Liver (tissue), 9 donors: ENCODE data around the gene PACS1. TPM values are rescaled to one million over a fixed set of nuclear protein-coding genes. Genes with fewer than 3 reads are reported as not detected.

Source experiments
- DNase-seq: peaks from one replicate; pipeline ENCODE4 v3.0.0-alpha.2; 2017; ENCODE audit warnings: low spot score
- H3K27ac ChIP-seq, 2 donors: one replicate each; pipeline ENCODE4 v1.7.0; 2013; ENCODE audit warnings: inconsistent platforms in 2 of 2, low read length in 2 of 2, control low read depth in 1 of 2, low read depth in 1 of 2, mild to moderate bottlenecking in 1 of 2
- H3K27me3 ChIP-seq, 4 donors: one replicate each; pipeline versions ENCODE4 v1.6.1 to v1.7.0; 2013; ENCODE audit warnings: low read length in 3 of 4, inconsistent platforms in 1 of 4, mild to moderate bottlenecking in 1 of 4, moderate library complexity in 1 of 4; ENCODE audit not compliant: control insufficient read depth in 4 of 4, insufficient read depth in 4 of 4
- H3K36me3 ChIP-seq, 4 donors: one replicate each; pipeline versions ENCODE4 v1.6.1 to v1.7.0; 2013; ENCODE audit warnings: low read length in 3 of 4, mild to moderate bottlenecking in 3 of 4, low read depth in 1 of 4, moderate library complexity in 1 of 4; ENCODE audit not compliant: control insufficient read depth in 4 of 4, insufficient read depth in 3 of 4
- H3K4me1 ChIP-seq, 4 donors: one replicate each; pipeline versions ENCODE4 v1.6.1 to v1.7.0; 2013; ENCODE audit warnings: low read length in 3 of 4, mild to moderate bottlenecking in 3 of 4, moderate library complexity in 1 of 4; ENCODE audit not compliant: control insufficient read depth in 4 of 4, insufficient read depth in 4 of 4
- H3K4me3 ChIP-seq, 3 donors: one replicate each; pipeline versions ENCODE4 v1.6.1 to v1.7.0; 2013; ENCODE audit warnings: low read length in 3 of 3, control low read depth in 1 of 3, low read depth in 1 of 3, mild to moderate bottlenecking in 1 of 3
- H3K9ac ChIP-seq, 2 donors: one replicate each; pipeline ENCODE4 v1.7.0; 2013; ENCODE audit warnings: low read length in 2 of 2, mild to moderate bottlenecking in 2 of 2, moderate library complexity in 2 of 2, control low read depth in 1 of 2, low read depth in 1 of 2
- H3K9me3 ChIP-seq, 4 donors: one replicate each; pipeline versions ENCODE4 v1.6.1 to v1.7.0; 2013; ENCODE audit warnings: low read length in 3 of 4; ENCODE audit not compliant: control insufficient read depth in 4 of 4
- FOXA1 ChIP-seq: IDR thresholded peaks from 2 replicates; pipeline ENCODE4 v1.6.1; 2016; ENCODE audit warnings: antibody characterized with exemption
- GABPA ChIP-seq, 2 donors: IDR thresholded peaks in 1 of 2; conservative IDR thresholded peaks in 1 of 2; 2 replicates each; pipeline ENCODE4 v1.6.1; 2016; ENCODE audit warnings: antibody characterized with exemption in 2 of 2, mild to moderate bottlenecking in 1 of 2, moderate library complexity in 1 of 2
- HNF4G ChIP-seq: IDR thresholded peaks from 2 replicates; pipeline ENCODE4 v1.6.1; 2016; ENCODE audit warnings: antibody characterized with exemption
- NR2F2 ChIP-seq: IDR thresholded peaks from 2 replicates; pipeline ENCODE4 v1.6.1; 2016; ENCODE audit warnings: antibody characterized with exemption
- RAD21 ChIP-seq, 2 donors: IDR thresholded peaks; 2 replicates each; pipeline ENCODE4 v1.6.1; 2016; ENCODE audit warnings: antibody characterized with exemption in 2 of 2, mild to moderate bottlenecking in 2 of 2
- RXRA ChIP-seq, 2 donors: IDR thresholded peaks; 2 replicates each; pipeline ENCODE4 v1.6.1; 2017 to 2018; ENCODE audit warnings: antibody characterized with exemption in 2 of 2, mild to moderate bottlenecking in 1 of 2
- SP1 ChIP-seq: IDR thresholded peaks from 2 replicates; pipeline ENCODE4 v1.6.1; 2018; ENCODE audit warnings: antibody characterized with exemption, mild to moderate bottlenecking
- TAF1 ChIP-seq: conservative IDR thresholded peaks from 2 replicates; pipeline ENCODE4 v1.6.1; 2016; ENCODE audit warnings: antibody characterized with exemption, mild to moderate bottlenecking
- YY1 ChIP-seq: IDR thresholded peaks from 2 replicates; pipeline ENCODE4 v1.6.1; 2016; ENCODE audit warnings: antibody characterized with exemption, mild to moderate bottlenecking
- WGBS: extraction: QIAGEN DNeasy Blood & Tissue Kit; methylation state at CpG from one replicate; pipeline ENCODE4 v1.1.7; 2013; 5-methylcytosine and 5-hydroxymethylcytosine counted together
- polyA plus RNA-seq, 2 donors: library from polyadenylated mRNA; stranded (reverse) in 1 of 2; unstranded in 1 of 2; fragments of 200-250 nt in 1 of 2; fragments of >200 nt in 1 of 2; fragmentation: Nextera tagmentation in 1 of 2; extraction: Ambion mirVana in 1 of 2; gene quantifications; one replicate each; pipeline versions ENCODE4 v1.2.1 to v1.2.3, GENCODE V29; 2013 to 2015
- total RNA-seq, 2 donors: library from RNA; depleted of rRNA; stranded (reverse); fragments of >200 nt; gene quantifications; one replicate each; pipeline ENCODE4 v1.2.3, GENCODE V29; 2014
- TF ChIP-seq, protein P1 (sequence below): IDR thresholded peaks from 2 replicates; pipeline ENCODE4 v1.6.1; 2016; ENCODE audit warnings: antibody characterized with exemption
- TF ChIP-seq, protein P2 (sequence below): fragments of 150-350 bp; IDR thresholded peaks from 2 replicates; pipeline ENCODE4 v1.5.1; 2017; ENCODE audit warnings: improper control_type of control experiment, low read depth, low read length; ENCODE audit not compliant: missing input control
- TF ChIP-seq, protein P3 (sequence below): IDR thresholded peaks from 2 replicates; pipeline ENCODE4 v1.6.1; 2016; ENCODE audit warnings: antibody characterized with exemption, mild to moderate bottlenecking
- TF ChIP-seq, protein P4 (sequence below): IDR thresholded peaks from 2 replicates; pipeline ENCODE4 v1.6.1; 2016; ENCODE audit warnings: antibody characterized with exemption
- TF ChIP-seq, protein P5 (sequence below): IDR thresholded peaks from 2 replicates; pipeline ENCODE4 v1.6.1; 2016; ENCODE audit warnings: antibody characterized with exemption
- donor health status: healthy.
- donor health status: healthy.
- donor health status: healthy.
- donor health status: healthy.
- donor health status: healthy.

Gene PACS1
- total and polyA plus RNA-seq, 4 donors = 2.7 to 9.1 (median 7.3) TPM

DNA sequence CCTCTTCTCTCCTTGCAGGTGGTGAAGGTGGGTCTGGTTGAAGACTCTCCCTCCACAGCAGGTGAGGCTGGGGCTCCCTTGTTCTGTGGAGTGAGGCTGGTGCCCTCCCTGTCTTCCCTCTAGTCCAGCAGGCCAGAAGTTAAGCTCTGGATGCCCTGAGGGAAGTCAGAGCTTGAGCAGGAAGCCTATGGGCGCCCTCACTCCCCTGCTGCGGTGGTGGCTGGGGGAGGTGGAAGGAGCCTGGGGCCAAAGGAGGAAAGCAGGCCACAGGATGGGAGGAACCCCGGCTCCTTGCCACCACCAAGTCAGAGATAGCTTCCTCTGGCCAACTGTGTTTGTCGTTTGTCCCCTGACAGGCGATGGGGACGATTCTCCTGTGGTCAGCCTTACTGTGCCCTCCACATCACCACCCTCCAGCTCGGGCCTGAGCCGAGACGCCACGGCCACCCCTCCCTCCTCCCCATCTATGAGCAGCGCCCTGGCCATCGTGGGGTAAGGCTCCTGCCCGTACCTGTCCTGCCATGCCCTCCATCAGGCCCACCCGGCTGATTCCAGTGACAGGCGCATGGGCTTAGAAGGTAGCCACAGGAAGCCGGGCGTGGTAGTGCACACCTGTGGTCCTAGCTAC lies 168.8 kb downstream of the PACS1 start:
- Histone ChIP-seq H3K4me3 (no peak overlapping the region), H3K27ac (no peak overlapping the region), H3K36me3 (peaks cover 1 to 31% (median 5%) of the 10 kb centered on the region in 4 donors), H3K4me1 (no peaks in the 10 kb centered on the region), H3K27me3 (no peaks in the 10 kb centered on the region), H3K9me3 (no peaks in the 10 kb centered on the region), H3K9ac (no peak overlapping the region)
- DNase-seq = no peak
- WGBS = 95% methylated on average over 17 of the region's 17 CpGs
- TF ChIP-seq FOXA1 (no peak), TAF1 (no peak), NR2F2 (no peak), HNF4G (no peak), SP1 (no peak)
- TF ChIP-seq, protein P1, sequence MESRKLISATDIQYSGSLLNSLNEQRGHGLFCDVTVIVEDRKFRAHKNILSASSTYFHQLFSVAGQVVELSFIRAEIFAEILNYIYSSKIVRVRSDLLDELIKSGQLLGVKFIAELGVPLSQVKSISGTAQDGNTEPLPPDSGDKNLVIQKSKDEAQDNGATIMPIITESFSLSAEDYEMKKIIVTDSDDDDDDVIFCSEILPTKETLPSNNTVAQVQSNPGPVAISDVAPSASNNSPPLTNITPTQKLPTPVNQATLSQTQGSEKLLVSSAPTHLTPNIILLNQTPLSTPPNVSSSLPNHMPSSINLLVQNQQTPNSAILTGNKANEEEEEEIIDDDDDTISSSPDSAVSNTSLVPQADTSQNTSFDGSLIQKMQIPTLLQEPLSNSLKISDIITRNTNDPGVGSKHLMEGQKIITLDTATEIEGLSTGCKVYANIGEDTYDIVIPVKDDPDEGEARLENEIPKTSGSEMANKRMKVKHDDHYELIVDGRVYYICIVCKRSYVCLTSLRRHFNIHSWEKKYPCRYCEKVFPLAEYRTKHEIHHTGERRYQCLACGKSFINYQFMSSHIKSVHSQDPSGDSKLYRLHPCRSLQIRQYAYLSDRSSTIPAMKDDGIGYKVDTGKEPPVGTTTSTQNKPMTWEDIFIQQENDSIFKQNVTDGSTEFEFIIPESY = no peak
- TF ChIP-seq, protein P2, sequence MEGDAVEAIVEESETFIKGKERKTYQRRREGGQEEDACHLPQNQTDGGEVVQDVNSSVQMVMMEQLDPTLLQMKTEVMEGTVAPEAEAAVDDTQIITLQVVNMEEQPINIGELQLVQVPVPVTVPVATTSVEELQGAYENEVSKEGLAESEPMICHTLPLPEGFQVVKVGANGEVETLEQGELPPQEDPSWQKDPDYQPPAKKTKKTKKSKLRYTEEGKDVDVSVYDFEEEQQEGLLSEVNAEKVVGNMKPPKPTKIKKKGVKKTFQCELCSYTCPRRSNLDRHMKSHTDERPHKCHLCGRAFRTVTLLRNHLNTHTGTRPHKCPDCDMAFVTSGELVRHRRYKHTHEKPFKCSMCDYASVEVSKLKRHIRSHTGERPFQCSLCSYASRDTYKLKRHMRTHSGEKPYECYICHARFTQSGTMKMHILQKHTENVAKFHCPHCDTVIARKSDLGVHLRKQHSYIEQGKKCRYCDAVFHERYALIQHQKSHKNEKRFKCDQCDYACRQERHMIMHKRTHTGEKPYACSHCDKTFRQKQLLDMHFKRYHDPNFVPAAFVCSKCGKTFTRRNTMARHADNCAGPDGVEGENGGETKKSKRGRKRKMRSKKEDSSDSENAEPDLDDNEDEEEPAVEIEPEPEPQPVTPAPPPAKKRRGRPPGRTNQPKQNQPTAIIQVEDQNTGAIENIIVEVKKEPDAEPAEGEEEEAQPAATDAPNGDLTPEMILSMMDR = no peak
- TF ChIP-seq, protein P3, sequence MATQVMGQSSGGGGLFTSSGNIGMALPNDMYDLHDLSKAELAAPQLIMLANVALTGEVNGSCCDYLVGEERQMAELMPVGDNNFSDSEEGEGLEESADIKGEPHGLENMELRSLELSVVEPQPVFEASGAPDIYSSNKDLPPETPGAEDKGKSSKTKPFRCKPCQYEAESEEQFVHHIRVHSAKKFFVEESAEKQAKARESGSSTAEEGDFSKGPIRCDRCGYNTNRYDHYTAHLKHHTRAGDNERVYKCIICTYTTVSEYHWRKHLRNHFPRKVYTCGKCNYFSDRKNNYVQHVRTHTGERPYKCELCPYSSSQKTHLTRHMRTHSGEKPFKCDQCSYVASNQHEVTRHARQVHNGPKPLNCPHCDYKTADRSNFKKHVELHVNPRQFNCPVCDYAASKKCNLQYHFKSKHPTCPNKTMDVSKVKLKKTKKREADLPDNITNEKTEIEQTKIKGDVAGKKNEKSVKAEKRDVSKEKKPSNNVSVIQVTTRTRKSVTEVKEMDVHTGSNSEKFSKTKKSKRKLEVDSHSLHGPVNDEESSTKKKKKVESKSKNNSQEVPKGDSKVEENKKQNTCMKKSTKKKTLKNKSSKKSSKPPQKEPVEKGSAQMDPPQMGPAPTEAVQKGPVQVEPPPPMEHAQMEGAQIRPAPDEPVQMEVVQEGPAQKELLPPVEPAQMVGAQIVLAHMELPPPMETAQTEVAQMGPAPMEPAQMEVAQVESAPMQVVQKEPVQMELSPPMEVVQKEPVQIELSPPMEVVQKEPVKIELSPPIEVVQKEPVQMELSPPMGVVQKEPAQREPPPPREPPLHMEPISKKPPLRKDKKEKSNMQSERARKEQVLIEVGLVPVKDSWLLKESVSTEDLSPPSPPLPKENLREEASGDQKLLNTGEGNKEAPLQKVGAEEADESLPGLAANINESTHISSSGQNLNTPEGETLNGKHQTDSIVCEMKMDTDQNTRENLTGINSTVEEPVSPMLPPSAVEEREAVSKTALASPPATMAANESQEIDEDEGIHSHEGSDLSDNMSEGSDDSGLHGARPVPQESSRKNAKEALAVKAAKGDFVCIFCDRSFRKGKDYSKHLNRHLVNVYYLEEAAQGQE = no peak

DNA sequence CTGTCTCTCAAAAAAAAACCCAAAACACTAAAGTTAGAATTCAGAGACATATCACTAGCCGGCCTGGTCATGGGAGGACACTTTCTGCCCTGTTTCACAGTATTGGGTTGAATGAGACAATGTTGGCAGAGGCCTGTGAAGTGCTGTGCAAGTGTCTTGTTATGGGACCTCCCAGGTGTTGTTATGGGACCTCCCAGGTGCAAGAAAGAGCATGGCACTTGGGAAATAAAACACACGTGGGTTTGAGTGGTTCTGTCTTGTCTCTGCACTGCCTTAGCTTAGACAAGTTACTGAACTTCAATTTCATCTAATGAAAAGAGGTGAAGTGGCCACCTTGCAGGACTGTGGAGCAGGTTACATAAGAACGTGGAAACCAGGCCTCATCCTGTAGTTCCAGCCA lies 169.4 kb downstream of the PACS1 start:
- WGBS = 93% methylated on average over 3 of the region's 3 CpGs
- H3K36me3 ChIP-seq = peaks cover 0 to 31% (median 2%) of the 10 kb centered on the region in 4 donors
- TF ChIP-seq GABPA (IDR thresholded peaks at IDR 0.05 in 1 of 2, conservative IDR thresholded peaks at IDR 0.05 in 1 of 2) (no peak), YY1 (no peak), FOXA1 (no peak), TAF1 (no peak), RXRA (IDR thresholded peaks at IDR 0.05) (no peak), NR2F2 (no peak), SP1 (no peak), RAD21 (IDR thresholded peaks at IDR 0.05) (no peak)
- TF ChIP-seq, protein P4, sequence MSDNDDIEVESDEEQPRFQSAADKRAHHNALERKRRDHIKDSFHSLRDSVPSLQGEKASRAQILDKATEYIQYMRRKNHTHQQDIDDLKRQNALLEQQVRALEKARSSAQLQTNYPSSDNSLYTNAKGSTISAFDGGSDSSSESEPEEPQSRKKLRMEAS = no peak
- TF ChIP-seq, protein P1 = no peak
- TF ChIP-seq, protein P5, sequence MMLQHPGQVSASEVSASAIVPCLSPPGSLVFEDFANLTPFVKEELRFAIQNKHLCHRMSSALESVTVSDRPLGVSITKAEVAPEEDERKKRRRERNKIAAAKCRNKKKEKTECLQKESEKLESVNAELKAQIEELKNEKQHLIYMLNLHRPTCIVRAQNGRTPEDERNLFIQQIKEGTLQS = no peak

More for the DNA sequence above, 169.4 kb downstream of the PACS1 start:
- DNase-seq = no peak
- Histone ChIP-seq H3K4me1 (no peaks in the 10 kb centered on the region), H3K27ac (no peak overlapping the region), H3K9ac (no peak overlapping the region), H3K27me3 (no peaks in the 10 kb centered on the region), H3K4me3 (no peak overlapping the region), H3K9me3 (no peaks in the 10 kb centered on the region)
